K562 (cell line): Measurements from ENCODE around the gene SIPA1L2. TPM values are rescaled to one million over a fixed set of nuclear protein-coding genes. Genes with fewer than 3 reads are reported as not detected.

ENCODE experiments used
- ATAC-seq: fragments of 200-7000 bp; cut with Tn5 transposase; 3 replicates; pipeline ENCODE4 v1.9.1; 2020; ENCODE audit warnings: moderate library complexity
- Bru-seq: library from RNA; stranded (reverse); fragments of 400-500 nt; gene quantifications from one replicate; lab custom pipeline; 2021; lab: Mats Ljungman, UMichigan
- BruChase-seq, 2 experiments: library from RNA; stranded (reverse); fragments of 400-500 nt; gene quantifications; one replicate each; lab custom pipeline; 2021; lab: Mats Ljungman, UMichigan
- BruUV-seq: library from RNA; stranded (reverse); fragments of 400-500 nt; replicated peaks from 2 replicates; lab custom pipeline; 2021; lab: Mats Ljungman, UMichigan
- CTCF ChIA-PET: fragments of 300-600 bp; formaldehyde crosslinking; extraction: SDS; loops from one replicate; lab custom pipeline; 2021; ENCODE audit warnings: low intra/inter-chr PET ratio; lab: Yijun Ruan, JAX
- POLR2A ChIA-PET: fragments of 300-600, 350-650 bp; sonication (Branson Sonifier 250); formaldehyde crosslinking; extraction: SDS; loops from one replicate; lab custom pipeline; 2021; ENCODE audit warnings: antibody characterized with exemption, inconsistent platforms; lab: Yijun Ruan, JAX
- DNase-seq, 4 experiments: peaks; one replicate each; pipeline versions ENCODE4 v3.0.0 to v3.0.0-alpha.2; 2011 to 2018; ENCODE audit warnings: low spot score in 3 of 4, mixed read lengths in 3 of 4; ENCODE audit errors: extremely low read depth in 1 of 4
- FAIRE-seq: peaks from 2 replicates; lab custom pipeline; 2011; peaks lifted over from hg19 to GRCh38; lab: Jason Lieb, UNC
- H2AFZ ChIP-seq: 2 replicates; pipeline ENCODE4 v1.6.0; 2011; ENCODE audit warnings: low read depth, low read length, control low read depth, inconsistent platforms
- H3K27ac ChIP-seq: fragments of 200-600 bp; 3 replicates; pipeline ENCODE4 v1.8.0; 2011; ENCODE audit warnings: low read depth, mild to moderate bottlenecking, control low read depth, inconsistent platforms, low read length, moderate library complexity, mixed read lengths; ENCODE audit errors: extremely low read depth
- H3K27me3 ChIP-seq, 2 experiments: fragments of 300-600 bp in 1 of 2; 2 replicates in 1 of 2; 3 replicates in 1 of 2; pipeline versions ENCODE4 v1.6.0 to v1.8.0; 2011; ENCODE audit warnings: inconsistent platforms in 2 of 2, low read length in 2 of 2, mild to moderate bottlenecking in 1 of 2, mixed read lengths in 1 of 2, moderate library complexity in 1 of 2; ENCODE audit not compliant: control insufficient read depth in 2 of 2, insufficient read depth in 2 of 2
- H3K36me3 ChIP-seq: fragments of 300-600 bp; 3 replicates; pipeline ENCODE4 v1.8.0; 2011; ENCODE audit warnings: mild to moderate bottlenecking, low read length, inconsistent platforms; ENCODE audit not compliant: control insufficient read depth, insufficient read depth
- H3K4me1 ChIP-seq, 2 experiments: fragments of 200-600 bp in 1 of 2; replicated peaks in 1 of 2; 2 replicates in 1 of 2; 3 replicates in 1 of 2; pipeline versions ENCODE4 v1.5.1 to v1.8.0; 2011; ENCODE audit warnings: inconsistent platforms in 2 of 2, low read length in 2 of 2, mild to moderate bottlenecking in 1 of 2, mixed read lengths in 1 of 2, moderate library complexity in 1 of 2; ENCODE audit not compliant: control insufficient read depth in 2 of 2, insufficient read depth in 2 of 2
- H3K4me2 ChIP-seq: 2 replicates; pipeline ENCODE4 v1.6.1; 2011; ENCODE audit warnings: low read length, control low read depth, inconsistent platforms, mixed read lengths; ENCODE audit not compliant: insufficient read depth
- H3K4me3 ChIP-seq: fragments of 200-600 bp; sonication (generic), shearing (Covaris generic); 2 replicates; pipeline ENCODE4 v1.5.1; 2016; ENCODE audit warnings: control low read depth, inconsistent platforms
- H3K79me2 ChIP-seq: fragments of 200-600 bp; 3 replicates; pipeline ENCODE4 v1.8.0; 2011; ENCODE audit warnings: low read length, inconsistent platforms; ENCODE audit not compliant: control insufficient read depth, insufficient read depth
- H3K9ac ChIP-seq, 2 experiments: 2 replicates each; pipeline versions ENCODE4 v1.6.0 to v1.6.1; 2011; ENCODE audit warnings: low read depth in 2 of 2, low read length in 2 of 2, control low read depth in 1 of 2, inconsistent platforms in 1 of 2, mild to moderate bottlenecking in 1 of 2, mixed read lengths in 1 of 2; ENCODE audit not compliant: insufficient read depth in 1 of 2
- H3K9me1 ChIP-seq: one replicate; pipeline ENCODE4 v1.6.0; 2011; ENCODE audit warnings: inconsistent platforms, mild to moderate bottlenecking, low read length, moderate library complexity; ENCODE audit not compliant: control insufficient read depth, insufficient read depth
- H3K9me3 ChIP-seq: replicated peaks from 2 replicates; pipeline ENCODE4 v1.5.1; 2011; ENCODE audit warnings: low read depth, low read length, inconsistent platforms; ENCODE audit not compliant: control insufficient read depth, insufficient read depth
- H4K20me1 ChIP-seq: replicated peaks from 2 replicates; pipeline ENCODE4 v1.6.1; 2011; ENCODE audit warnings: low read length, inconsistent platforms, mixed read lengths; ENCODE audit not compliant: control insufficient read depth, insufficient read depth
- NFIC ChIP-seq: fragments of 450-650 bp; IDR thresholded peaks from 2 replicates; pipeline ENCODE4 v1.6.1; 2017; ENCODE audit warnings: mild to moderate bottlenecking, inconsistent platforms
- RAD21 ChIP-seq, 2 experiments: fragments of 250-450 bp in 1 of 2; fragments of 450-650 bp in 1 of 2; sonication (Bioruptor Pico) in 1 of 2; formaldehyde crosslinking in 1 of 2; IDR thresholded peaks in 1 of 2; conservative IDR thresholded peaks in 1 of 2; 2 replicates each; pipeline versions ENCODE4 v1.4.0 to v1.8.0; 2020 to 2022; ENCODE audit warnings: mild to moderate bottlenecking in 2 of 2, moderate library complexity in 1 of 2
- SMAD1 ChIP-seq: fragments of 150-350 bp; IDR thresholded peaks from 2 replicates; pipeline ENCODE4 v1.6.1; 2014; ENCODE audit warnings: low read length, low read depth; ENCODE audit not compliant: partially characterized antibody
- ZNF408 ChIP-seq: fragments of 250-450 bp; sonication (Bioruptor Pico); IDR thresholded peaks from 2 replicates; pipeline ENCODE4 v1.4.0; 2020; ENCODE audit warnings: low read depth, mild to moderate bottlenecking, moderate library complexity
- WGBS: fragments of 100-300 bp; shearing (Covaris generic); methylation state at CpG from one replicate; pipeline ENCODE4 v1.1.6; 2016; ENCODE audit warnings: low coverage, mixed read lengths; ENCODE audit not compliant: insufficient coverage; ENCODE audit errors: missing lambda C conversion rate; 5-methylcytosine and 5-hydroxymethylcytosine counted together
- in situ Hi-C: fragments of 300-500 bp; cut with MboI; formaldehyde crosslinking; loops from 4 replicates; pipeline ENCODE4 v1.15.0; 2018; ENCODE audit warnings: inconsistent platforms, mixed read lengths
- intact Hi-C: fragments of 100-400 bp; cut with micrococcal nuclease; formaldehyde crosslinking; loops from 2 replicates; pipeline ENCODE4 v1.14.2; 2022
- long read RNA-seq, 3 experiments: library from polyadenylated mRNA in 2 of 3; library from RNA in 1 of 3; unstranded in 2 of 3; stranded (forward) in 1 of 3; transcript quantifications; one replicate each; pipeline ENCODE4 v2.0.0, GENCODE V29; 2019 to 2022
- polyA minus RNA-seq, 3 experiments: library from RNA; depleted of rRNA, polyadenylated mRNA; stranded (reverse); fragments of >200 nt; gene quantifications; 2 replicates each; pipeline ENCODE4 v1.2.3, GENCODE V29; 2011
- polyA plus RNA-seq, 8 experiments: library from polyadenylated mRNA; depleted of rRNA in 4 of 8; stranded (reverse) in 5 of 8; unstranded in 3 of 8; fragments of >200 nt; fragmentation: Nextera tagmentation in 2 of 8; fragmentation: Illumina TruSeq in 1 of 8; extraction: Ambion mirVana in 2 of 8; extraction: Trizol in 1 of 8; gene quantifications; 2 replicates each; pipeline versions ENCODE4 v1.2.1 to v1.2.3, GENCODE V29; 2011 to 2014; ENCODE audit warnings: inconsistent platforms in 1 of 8, missing spikeins in 1 of 8
- total RNA-seq, 7 experiments: library from RNA; depleted of rRNA in 6 of 7; stranded (reverse); fragments of >200 nt in 6 of 7; fragmentation: Illumina TruSeq in 2 of 7; extraction: Trizol in 2 of 7; gene quantifications; 2 replicates each; pipeline versions ENCODE4 v1.2.1 to v1.2.3, GENCODE V29; 2011 to 2021; ENCODE audit warnings: low replicate concordance in 1 of 7
- TF ChIP-seq, protein P1 (sequence below): fragments of 150-350 bp; IDR thresholded peaks from 2 replicates; pipeline ENCODE4 v1.6.1; 2014; ENCODE audit warnings: low read depth, mild to moderate bottlenecking, low read length, borderline replicate concordance

The SIPA1L2 gene, protein sequence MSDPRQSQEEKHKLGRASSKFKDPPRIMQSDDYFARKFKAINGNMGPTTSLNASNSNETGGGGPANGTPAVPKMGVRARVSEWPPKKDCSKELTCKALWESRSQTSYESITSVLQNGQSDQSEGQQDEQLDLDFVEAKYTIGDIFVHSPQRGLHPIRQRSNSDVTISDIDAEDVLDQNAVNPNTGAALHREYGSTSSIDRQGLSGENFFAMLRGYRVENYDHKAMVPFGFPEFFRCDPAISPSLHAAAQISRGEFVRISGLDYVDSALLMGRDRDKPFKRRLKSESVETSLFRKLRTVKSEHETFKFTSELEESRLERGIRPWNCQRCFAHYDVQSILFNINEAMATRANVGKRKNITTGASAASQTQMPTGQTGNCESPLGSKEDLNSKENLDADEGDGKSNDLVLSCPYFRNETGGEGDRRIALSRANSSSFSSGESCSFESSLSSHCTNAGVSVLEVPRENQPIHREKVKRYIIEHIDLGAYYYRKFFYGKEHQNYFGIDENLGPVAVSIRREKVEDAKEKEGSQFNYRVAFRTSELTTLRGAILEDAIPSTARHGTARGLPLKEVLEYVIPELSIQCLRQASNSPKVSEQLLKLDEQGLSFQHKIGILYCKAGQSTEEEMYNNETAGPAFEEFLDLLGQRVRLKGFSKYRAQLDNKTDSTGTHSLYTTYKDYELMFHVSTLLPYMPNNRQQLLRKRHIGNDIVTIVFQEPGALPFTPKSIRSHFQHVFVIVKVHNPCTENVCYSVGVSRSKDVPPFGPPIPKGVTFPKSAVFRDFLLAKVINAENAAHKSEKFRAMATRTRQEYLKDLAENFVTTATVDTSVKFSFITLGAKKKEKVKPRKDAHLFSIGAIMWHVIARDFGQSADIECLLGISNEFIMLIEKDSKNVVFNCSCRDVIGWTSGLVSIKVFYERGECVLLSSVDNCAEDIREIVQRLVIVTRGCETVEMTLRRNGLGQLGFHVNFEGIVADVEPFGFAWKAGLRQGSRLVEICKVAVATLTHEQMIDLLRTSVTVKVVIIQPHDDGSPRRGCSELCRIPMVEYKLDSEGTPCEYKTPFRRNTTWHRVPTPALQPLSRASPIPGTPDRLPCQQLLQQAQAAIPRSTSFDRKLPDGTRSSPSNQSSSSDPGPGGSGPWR (N-terminal part only)
- total RNA-seq (2011; cell fraction: chromatin; rRNA removed; ENCODE audit: low replicate concordance) = 0.09 TPM in 1 of 2 replicates, not detected in the other
- total RNA-seq (2011; cell fraction: nucleolus; rRNA removed) = not detected in 2 replicates
- not detected in 2 replicates for total RNA-seq (2011; cell fraction: nucleoplasm; rRNA removed)
- 0.09 and 0.12 TPM in 2 replicates for total RNA-seq (2014; rRNA removed)
- 0.03 and 0.04 TPM in 2 replicates for total RNA-seq (2014; rRNA removed; fragmentation: Illumina TruSeq; extraction: Trizol)
- total RNA-seq (2015; rRNA removed; fragmentation: Illumina TruSeq; extraction: Trizol) = 0.04 TPM in 1 of 2 replicates, not detected in the other
- 0.07 and 0.22 TPM in 2 replicates for total RNA-seq (2021)
- polyA plus RNA-seq (2011; rRNA removed) = not detected in 2 replicates
- 0.01 TPM in 1 of 2 replicates, not detected in the other for polyA plus RNA-seq (2011; cell fraction: cytosol; rRNA removed)
- polyA plus RNA-seq (2011; cell fraction: nucleus; rRNA removed) = not detected in 2 replicates
- polyA plus RNA-seq (2012) = 0.01 and 1.2 TPM in 2 replicates
- 0.04 TPM in 1 of 2 replicates, not detected in the other for polyA plus RNA-seq (2014; fragmentation: Illumina TruSeq; extraction: Trizol)
- not detected for polyA plus RNA-seq (2014; fragmentation: Nextera tagmentation; extraction: Ambion mirVana)
- 0.01 TPM in 1 of 2 replicates, not detected in the other for polyA plus RNA-seq (2014; rRNA removed)
- polyA minus RNA-seq (2011; rRNA and poly(A)+ RNA removed) = not detected in 2 replicates
- polyA minus RNA-seq (2011; cell fraction: cytosol; rRNA and poly(A)+ RNA removed) = not detected in 2 replicates
- polyA minus RNA-seq (2011; cell fraction: nucleus; rRNA and poly(A)+ RNA removed) = not detected in 2 replicates
- Bru-seq, nascent RNA = percentile 12 among the genes with signal in this experiment
- BruChase-seq, experiment 1, labeled RNA remaining after a 2-hour chase = percentile 15 among the genes with signal in this experiment
- BruChase-seq, experiment 2, labeled RNA remaining after a 6-hour chase = percentile 12 among the genes with signal in this experiment
- long read RNA-seq, experiment 1, partial matches to known transcripts = 1 of 2 reads
- long read RNA-seq, experiment 1, other reads (novel, unspliced or antisense) = 1 of 2 reads
- long read RNA-seq, experiment 2 = 0 reads
- long read RNA-seq, experiment 3 = 0 reads

DNA sequence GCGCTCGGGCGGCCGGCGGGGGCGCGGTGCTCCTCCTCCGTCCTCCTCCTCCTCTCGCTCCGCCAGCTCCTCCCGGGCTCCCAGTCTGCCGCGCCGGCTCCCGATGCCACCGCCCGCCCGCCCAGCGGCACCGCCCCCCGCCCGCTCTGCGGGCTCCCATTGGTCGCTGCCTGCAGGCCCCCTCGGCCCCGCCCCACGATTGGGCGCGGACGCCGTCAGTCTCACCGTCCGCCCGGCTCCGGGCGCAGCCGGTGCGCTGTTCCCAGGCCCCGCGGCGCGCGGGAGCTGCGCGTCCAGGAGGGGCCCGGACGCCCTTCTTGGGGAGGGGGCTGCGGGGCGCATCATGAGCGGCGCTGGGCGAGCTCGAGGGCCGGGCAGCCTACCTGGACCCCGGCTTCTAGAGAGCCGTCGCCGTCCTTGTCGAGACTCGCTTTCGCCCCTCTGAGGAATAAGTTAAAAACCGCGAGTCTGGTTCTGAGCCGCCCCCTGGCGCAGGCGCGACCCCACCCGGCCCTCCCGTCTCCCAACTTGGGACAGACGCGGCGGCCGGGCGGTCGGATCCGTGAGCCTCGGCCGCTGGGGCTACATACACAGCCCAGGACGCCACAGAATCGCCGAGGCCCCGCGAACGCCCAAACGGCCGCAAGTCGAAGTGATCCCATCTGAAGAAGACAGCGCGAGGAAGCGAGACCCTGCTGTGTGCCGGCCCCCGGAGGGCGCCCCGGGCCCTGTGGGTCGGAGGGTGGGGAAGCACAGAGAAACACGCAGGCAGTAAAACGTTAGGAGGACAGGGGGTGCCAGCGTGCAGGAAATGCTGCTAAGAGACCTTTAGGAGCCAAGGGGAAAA is at the start of gene SIPA1L2:
TSS of gene SIPA1L2 (minus strand) at position 87 of the 847 bp plus-strand sequence. CDS start 114,794 bp downstream, outside the sequence.
- no peak for FAIRE-seq
- no peak for TF ChIP-seq SMAD1
- TF ChIP-seq ZNF408 (CRISPR knock-in tag) = no peak
- peak in 1 of 2 experiments; percentile 24; a peak in 2 of 4 replicates for TF ChIP-seq RAD21 (CRISPR knock-in tag; conservative IDR thresholded peaks at IDR 0.05 in 1 of 2, IDR thresholded peaks at IDR 0.05 in 1 of 2)
- TF ChIP-seq NFIC = no peak
- TF ChIP-seq, protein P1, sequence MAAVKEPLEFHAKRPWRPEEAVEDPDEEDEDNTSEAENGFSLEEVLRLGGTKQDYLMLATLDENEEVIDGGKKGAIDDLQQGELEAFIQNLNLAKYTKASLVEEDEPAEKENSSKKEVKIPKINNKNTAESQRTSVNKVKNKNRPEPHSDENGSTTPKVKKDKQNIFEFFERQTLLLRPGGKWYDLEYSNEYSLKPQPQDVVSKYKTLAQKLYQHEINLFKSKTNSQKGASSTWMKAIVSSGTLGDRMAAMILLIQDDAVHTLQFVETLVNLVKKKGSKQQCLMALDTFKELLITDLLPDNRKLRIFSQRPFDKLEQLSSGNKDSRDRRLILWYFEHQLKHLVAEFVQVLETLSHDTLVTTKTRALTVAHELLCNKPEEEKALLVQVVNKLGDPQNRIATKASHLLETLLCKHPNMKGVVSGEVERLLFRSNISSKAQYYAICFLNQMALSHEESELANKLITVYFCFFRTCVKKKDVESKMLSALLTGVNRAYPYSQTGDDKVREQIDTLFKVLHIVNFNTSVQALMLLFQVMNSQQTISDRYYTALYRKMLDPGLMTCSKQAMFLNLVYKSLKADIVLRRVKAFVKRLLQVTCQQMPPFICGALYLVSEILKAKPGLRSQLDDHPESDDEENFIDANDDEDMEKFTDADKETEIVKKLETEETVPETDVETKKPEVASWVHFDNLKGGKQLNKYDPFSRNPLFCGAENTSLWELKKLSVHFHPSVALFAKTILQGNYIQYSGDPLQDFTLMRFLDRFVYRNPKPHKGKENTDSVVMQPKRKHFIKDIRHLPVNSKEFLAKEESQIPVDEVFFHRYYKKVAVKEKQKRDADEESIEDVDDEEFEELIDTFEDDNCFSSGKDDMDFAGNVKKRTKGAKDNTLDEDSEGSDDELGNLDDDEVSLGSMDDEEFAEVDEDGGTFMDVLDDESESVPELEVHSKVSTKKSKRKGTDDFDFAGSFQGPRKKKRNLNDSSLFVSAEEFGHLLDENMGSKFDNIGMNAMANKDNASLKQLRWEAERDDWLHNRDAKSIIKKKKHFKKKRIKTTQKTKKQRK = no peak

More for the DNA sequence above, at the start of gene SIPA1L2:
- ATAC-seq (no peak; the same call in 2 of the 3 replicates), DNase-seq (peak in 2 of 4 experiments; percentile 9 to 23)
- no peak within 1 kb of the TSS for H3K9ac ChIP-seq
- H4K20me1 ChIP-seq = no peaks in the 10 kb centered on the region
- H3K27me3 ChIP-seq = peaks cover 0 to 3% of the 10 kb centered on the region in 2 experiments; a peak in 2 of 5 replicates
- CTCF ChIA-PET = no interaction called here
- H3K4me3 ChIP-seq = no peak within 1 kb of the TSS
- H3K9me3 ChIP-seq = no peaks in the 10 kb centered on the region
- no peak within 1 kb of the TSS for H2AFZ ChIP-seq
- H3K36me3 ChIP-seq = no peaks in the 10 kb centered on the region
- no peaks in the 10 kb centered on the region for H3K79me2 ChIP-seq
- POLR2A ChIA-PET = no interaction called here
- H3K4me2 ChIP-seq = no peak within 1 kb of the TSS
- intact Hi-C loops = loop anchor here (10.0 kb wide), 2 partner anchors 325 to 395 kb away; partner anchors contain the start of gene NTPCR
- no peaks in the 10 kb centered on the region for H3K9me1 ChIP-seq
- no peak within 1 kb of the TSS for H3K27ac ChIP-seq
- 23% methylated on average over 28 of the region's 98 CpGs for WGBS
- in situ Hi-C loops = loop anchor here (25.0 kb wide), 1 partner anchor 607 kb away; no protein-coding TSS in a partner anchor
- BruUV-seq = no TSS peak
- no peaks in the 10 kb centered on the region for H3K4me1 ChIP-seq
